Erythroblast (primary cell): ENCODE measurements around the gene CKS1B.
A peak's percentile ranks its signal among the peaks of the same experiment; 100 is the strongest.

ENCODE experiments used
- DNase-seq, 2 experiments: peaks; one replicate each; lab custom pipeline; 2025; lab: John Stamatoyannopoulos, UW
- GATA1 ChIP-seq: IDR thresholded peaks from 2 replicates; pipeline ENCODE4 v1.6.1; 2011; ENCODE audit warnings: low read depth, mild to moderate bottlenecking, control low read depth, low read length, moderate library complexity
- POLR2A ChIP-seq: IDR thresholded peaks from 2 replicates; pipeline ENCODE4 v1.6.1; 2011; ENCODE audit warnings: mild to moderate bottlenecking, low read length

The CKS1B gene

DNA sequence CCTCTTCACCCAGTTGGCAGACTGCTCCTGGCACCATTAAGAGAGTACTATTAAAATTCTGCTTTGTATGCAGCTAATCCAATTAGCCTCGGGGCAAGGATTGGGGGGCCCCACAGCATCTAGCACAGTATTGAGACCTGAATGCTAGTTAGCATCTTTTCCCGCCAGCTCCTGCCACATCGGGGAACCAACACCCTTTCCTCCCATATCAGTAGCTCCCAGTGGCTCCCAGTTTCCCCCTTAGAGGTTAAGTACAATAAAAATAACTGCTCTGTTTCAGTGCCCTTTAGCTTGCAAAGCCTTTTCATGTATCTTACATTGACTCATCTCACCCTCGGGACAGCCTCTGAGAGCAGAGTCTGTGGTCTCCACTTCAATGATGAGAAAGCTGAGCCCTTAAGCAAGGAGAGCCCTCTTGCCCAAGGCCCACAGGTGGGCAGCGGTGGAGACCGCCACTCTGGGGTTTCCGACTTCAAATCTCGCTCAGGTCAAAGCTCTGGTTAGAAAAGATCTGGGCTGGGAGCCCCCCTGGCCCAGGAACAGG is 33.8 kb upstream of the CKS1B start:
- TF ChIP-seq GATA1, result no peak
- no peak for DNase-seq

DNA sequence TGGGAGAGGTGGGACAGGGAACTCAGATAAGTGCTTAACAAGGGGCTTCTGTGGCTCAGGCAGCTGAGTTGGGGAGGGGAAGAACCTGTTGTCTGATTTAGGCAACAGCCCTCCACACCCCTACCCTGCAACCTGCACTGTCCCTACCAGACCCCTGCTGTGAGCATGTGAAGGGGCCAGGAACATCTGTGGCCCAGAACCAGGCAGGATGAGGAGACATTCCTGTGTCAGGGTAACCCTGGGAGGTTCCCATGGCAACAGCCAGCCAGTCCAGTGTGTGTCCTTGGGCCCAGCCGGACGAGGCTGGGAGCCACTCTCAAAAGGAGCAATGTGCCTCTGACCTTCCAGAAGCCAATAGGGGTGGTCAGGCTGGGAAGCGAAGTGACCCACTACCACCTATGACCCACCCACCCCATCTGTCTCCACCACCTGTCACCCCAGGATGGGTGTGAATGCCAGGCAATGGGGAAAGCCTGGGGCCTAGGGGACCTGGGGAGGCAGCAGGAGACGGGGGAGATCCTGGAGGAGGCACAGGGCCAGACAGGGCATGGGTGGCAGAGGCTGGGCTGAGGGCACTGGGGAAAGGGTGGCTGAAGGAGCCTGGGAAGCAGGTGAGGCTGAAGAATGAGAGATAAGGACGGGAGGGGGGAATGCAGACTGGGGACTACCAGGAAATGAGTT is 33.0 kb upstream of the CKS1B start:
- no peak for DNase-seq
- TF ChIP-seq GATA1, result no peak
- TF ChIP-seq POLR2A, result no peak

DNA sequence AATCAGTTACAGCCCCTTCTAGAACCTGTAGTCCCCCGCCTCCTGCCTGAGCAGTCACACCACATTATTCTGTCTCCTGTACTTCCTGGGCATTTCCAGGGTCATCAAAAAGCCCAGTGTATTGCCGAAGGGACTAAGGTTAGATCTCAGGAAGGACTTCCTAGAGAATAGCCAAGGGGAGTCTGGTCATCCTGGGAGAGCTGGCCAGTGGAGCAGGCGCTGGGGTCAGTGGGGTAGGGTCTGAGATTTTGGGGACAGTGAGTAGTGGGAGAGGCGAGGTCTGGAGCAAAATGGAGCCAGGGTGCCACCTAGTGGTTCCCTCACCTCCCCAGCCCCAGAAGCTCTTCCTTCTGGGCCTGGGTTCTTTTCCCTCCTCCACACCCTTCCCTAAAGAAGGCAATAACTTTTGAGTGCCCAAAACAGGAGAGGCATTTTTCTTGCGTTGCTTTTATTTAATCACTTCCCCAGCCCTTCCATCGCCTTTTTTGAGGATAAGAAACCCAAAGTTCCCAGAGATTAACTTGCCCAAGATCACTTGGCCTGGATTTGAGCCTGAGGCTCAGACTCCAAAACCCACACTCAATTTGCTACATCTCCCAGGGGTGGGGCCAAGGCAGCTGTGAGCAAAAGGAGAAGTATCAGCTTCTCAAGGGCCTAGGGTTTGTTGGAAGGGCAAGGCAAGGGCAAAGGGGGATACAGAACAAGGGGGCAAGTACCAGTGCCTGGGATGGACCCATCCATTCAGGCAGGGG is 30.7 kb upstream of the CKS1B start:
- peak; percentile 40 to 66 for DNase-seq
- no peak for TF ChIP-seq POLR2A
- no peak for TF ChIP-seq GATA1

DNA sequence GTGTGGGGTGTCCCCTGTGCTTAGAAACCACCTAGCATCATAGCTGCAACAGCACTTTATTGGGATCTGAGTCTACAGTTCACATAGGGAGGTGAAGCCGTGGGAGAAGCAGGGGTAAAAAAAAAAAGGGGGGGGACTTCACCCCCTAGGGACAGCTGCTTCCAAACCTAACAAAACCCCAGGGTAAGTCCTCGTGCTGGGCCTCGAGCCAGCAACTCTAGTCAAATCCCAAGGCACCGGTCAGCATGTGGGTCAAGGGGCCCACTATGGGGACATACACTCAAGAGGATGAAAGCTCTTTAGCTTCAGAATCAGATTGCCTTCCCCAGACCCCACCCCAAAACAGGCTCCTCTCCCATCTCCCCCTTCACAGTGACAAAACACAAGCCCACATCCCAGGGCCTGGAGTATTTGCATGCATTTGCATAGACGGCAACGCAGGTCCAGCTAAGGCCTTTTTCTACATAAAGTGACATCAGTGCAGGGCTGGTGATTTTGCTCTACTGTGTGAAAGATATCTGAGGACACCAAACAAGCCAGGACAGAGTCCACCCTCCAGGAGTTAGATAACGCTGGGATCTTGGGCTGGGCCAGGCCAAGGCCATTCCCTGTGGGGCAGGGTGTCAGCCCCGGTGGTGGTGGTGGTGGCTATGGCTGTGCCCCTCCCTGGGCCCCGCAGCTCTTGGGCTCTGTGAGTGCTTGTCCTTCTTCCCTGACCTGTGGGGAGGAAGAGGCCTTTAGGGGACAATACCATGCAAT is 29.9 kb upstream of the CKS1B start:
- DNase-seq, result peak; percentile 39 to 52
- TF ChIP-seq POLR2A, result no peak
- TF ChIP-seq GATA1, result no peak

DNA sequence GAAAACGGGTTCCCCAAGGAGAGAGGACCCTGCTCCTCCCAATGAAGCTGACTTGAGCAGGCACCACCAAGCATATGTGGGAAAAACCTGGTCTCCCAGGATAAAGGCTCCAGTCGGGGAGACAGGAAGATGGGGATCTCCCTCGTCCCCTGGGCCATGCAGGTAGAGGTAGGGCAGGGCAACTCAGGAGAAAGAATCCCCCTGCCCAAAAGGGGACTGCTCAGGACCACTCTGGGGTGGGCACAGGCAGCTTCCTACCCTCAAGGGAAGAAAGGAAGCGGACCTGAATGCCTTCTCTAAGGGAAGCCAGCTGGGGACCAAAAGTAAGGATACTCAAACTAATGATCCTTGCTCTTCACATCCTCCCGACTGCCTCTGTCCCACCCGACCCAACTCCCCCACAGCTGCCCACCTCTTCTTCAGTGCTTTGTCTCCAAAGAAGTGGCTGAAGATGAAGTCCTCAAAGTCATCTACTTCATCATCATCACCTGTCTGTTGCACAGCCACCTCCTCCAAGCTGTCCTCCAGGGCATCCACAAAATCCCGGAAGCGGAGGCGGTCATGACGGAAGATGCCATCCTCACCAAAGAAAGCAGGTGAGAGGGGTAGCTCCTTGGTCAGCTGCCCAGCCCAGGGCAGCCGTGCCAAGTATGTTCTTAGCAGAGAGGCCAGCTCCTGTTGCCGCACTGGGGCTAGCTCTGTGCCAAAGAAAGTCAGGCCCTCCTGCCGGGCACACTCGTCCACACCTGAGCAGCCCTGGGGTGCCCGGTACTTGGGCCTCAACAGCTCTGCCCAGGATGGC is 29.1 kb upstream of the CKS1B start:
- no peak for DNase-seq
- no peak for TF ChIP-seq GATA1

DNA sequence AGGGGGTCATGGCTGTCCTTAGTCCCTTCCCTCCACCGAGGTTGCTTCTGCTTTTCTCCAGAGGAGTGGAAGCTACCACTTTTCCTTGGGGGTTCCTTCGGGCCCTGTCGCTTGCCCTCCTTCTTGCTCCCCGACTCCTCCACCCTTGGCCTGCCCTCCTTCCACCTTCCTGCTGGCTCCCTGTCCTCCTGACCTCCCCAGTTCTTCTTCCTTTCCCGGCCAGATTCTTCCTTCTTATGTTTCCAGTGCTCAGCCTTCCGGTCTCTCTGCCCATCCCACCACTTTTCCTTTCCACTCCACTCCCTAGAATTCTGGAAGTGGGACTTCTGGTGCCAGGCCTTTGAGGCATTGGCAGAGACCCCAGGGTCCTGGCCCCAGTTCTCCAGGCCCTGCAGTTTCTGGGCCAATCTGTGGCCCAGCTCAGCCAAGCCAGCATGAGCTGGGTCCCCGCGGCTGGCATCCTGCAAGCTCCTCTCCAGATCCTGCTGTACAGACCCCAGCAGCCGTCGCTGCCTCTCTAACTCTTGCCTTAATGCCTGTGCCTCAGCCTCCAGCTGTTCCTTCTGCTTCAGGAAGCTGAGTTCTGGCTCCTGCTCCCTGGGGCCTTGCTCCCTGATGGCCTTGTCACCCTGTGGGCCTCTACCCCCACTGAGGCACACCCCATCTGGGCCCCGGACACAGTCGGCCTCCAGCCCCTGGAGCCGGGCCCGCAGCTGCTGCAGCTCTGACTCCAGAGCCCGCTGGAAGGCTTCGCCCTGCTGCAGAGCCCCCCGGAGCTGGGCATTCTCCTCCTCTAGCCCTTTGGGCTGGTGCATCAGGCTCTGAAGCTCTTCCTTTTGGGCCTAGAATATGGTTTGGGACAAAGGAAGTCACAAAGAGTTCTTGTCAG is 28.3 kb upstream of the CKS1B start:
- TF ChIP-seq GATA1 (no peak), POLR2A (no peak)

DNA sequence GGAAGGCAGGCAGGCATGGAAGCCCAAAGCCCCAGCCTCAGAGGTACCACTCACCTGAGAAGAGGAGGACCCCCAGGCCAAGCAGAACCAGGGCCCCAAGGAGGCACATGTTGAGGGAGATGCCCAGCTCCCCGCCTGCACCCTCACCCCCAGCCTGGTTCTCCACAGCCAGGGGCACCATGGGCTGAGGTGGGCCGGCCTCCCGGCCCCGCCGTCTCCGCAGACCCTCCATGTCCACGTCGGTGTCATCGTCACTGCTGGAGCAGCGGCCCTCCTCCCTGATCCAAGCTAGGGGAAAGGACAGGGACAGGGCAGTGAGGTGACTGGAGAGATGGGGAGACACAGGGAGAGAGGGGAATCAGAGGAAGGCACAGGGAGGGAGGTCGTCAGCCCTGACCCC is 26.4 kb upstream of the CKS1B start:
- DNase-seq, result no peak
- TF ChIP-seq POLR2A (no peak), GATA1 (no peak)

More for the DNA sequence above, 28.3 kb upstream of the CKS1B start:
- no peak for DNase-seq

DNA sequence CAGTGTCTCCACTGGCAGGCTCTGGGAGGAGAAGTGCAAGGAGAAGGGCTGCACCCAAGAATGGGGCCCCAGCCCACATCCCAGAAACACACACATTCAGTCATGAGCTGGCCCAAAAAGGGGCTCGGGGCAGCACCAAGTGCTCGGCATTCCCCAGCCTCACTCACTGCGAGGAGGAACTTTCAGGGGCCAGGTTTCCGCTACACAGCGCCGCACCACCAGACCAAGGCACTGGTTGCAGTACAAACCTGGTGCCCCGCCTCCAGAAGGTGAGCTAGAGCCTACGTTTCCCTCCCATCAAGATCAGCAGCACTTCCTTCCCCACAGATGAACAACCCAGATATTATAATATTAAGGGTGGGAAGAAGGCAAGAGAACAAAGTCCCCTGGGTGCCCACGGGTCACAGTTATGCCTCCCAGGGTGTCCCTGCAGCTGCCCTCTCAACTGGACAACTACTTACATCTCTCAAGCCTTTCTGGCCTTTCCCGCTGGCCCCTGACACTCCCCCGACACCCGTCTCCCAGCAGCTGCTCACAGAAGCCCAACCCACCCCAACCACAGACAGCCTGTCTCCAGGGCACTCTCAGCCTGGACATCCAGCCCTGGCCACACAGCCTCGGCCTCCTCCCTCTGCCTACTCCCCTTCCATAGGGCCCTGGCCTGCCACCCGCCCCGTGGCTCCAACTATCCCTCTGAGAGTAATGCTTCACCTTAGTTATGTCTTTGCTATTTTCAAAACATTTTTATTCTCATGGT is 22.4 kb upstream of the CKS1B start:
- DNase-seq, result no peak
- no peak for TF ChIP-seq GATA1
- no peak for TF ChIP-seq POLR2A

DNA sequence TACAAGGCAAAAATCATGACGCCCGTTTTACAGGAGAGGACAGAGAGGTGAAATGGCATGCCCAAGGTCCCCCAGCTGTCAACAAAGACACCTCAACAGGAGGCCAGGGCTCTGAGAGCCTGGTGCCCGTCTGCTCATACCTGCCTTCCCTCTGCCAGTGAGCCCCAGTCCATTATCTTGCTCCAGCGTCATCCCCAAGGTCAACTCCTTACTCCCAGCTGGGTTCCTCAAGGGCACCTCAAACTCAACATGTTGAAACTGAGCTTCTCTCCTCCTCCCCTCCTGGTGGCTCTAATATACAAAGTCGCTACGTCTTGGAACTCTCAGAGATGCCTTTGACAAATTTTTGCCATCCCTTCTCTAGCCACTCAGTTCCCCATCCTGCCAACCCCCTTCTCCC is 21.8 kb upstream of the CKS1B start:
- TF ChIP-seq POLR2A, result no peak
- no peak for TF ChIP-seq GATA1
- DNase-seq, result no peak

DNA sequence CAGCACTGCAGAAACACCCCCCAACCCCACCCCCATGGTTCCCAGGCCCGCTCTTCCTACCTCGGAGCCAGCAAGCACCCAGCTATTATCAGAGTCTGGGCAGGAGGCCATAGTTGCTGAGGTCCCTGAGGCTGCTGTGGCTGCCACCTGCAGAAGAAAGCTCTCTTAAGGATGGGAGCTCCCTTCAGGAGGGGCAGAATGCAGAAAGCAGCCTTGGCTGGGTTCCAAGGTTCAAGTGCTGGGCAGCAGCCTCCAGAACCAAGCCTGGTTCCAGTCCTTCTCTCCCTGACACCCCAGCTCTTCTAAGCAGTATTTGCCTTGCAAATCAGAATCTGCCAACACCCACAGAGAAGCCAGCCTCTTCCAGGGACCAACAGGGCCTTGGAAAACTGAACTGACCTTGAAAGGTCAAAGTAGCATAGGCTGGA is 20.9 kb upstream of the CKS1B start:
- DNase-seq, result no peak
- TF ChIP-seq POLR2A (no peak), GATA1 (no peak)

DNA sequence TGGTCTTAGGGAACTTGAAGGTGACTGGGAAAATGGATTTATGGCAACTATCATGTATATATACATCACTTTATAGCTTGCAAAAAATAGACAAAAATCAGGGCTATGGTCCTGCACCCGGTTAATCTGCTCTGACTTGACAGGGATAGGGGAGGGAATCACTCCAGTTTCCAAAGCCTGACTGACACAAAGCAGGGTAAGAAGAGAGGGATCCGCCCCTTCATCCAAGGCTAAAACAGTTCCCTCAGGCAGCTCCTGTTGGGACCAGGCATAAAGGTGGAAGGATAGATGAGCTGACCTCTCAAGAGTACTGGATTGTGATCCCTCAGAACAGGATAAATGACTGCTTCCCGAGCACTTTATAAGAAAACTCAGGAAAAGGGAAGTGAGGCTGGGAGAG is 19.9 kb upstream of the CKS1B start:
- TF ChIP-seq POLR2A, result no peak
- no peak for TF ChIP-seq GATA1
- no peak for DNase-seq

DNA sequence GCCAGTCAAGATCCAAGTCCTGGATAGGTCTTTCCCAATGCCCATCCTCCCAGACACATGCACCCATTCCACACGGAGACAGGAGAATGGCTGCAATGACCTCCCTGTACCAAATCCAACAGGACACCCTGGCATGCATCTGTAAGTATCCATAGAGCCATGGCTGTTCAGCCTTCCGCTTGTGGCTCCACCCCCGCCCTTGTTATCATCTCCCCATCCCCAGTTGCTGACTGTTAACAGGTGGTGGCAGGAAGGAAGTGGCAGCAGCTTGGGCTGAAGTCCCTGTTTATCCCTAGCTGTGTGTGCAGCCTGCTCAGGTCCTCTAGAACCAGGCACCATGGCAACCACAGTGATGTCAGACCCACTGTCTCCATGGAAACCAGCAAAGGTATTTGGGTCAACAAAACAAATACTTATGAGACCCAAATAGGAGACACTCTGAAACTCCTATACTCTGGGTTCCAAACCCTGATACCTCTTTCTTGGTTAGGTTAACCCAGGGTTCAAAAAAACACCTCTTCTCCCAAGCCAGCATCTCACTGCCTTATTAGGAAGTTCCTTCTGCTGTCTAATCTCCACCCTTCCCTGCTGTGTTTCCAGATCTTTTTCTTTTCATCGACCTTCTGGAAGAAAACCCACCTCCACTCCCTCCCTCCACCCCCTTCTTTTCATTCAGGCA is 19.3 kb upstream of the CKS1B start:
- peak; percentile 81 to 86 for DNase-seq

More for the DNA sequence above, 19.3 kb upstream of the CKS1B start:
- TF ChIP-seq POLR2A, result no peak
- TF ChIP-seq GATA1, result no peak
